Measurements from ENCODE around the gene SCYGR8.

GRCh38 chr2:227765788-227766372 is 20.2 kb downstream of the SCYGR8 start:
- no peak for TF ChIP-seq POLR2AphosphoS5 (IDR thresholded peaks at IDR 0.05; ENCODE audit: low read depth, low read length)
- TF ChIP-seq SPI1 (IDR thresholded peaks at IDR 0.05; ENCODE audit: low read depth, low read length) = no peak
